Activated CD8-positive, alpha-beta memory T cell treated with anti-CD3 and anti-CD28 coated beads, Interleukin-2, amount 50 U/mL, for 4 hours (primary cell): Measurements from ENCODE around the gene SLC35B3.
"Not testable (repeated sequence)": the region's sequence is repeated elsewhere in the genome, so short reads cannot be mapped to it uniquely, and the experiment has no call there.

ENCODE experiments used
- DNase-seq: peaks from one replicate; pipeline ENCODE4 v3.0.0-alpha.2; 2020

The SLC35B3 gene

GRCh38 chr6:8405946-8406345 lies 29.4 kb downstream of the SLC35B3 start:
- DNase-seq: not testable (repeated sequence)

GRCh38 chr6:8402546-8402945 lies 32.8 kb downstream of the SLC35B3 start:
- no peak for DNase-seq

- DNase-seq: no peak
Measured at GRCh38 chr6:8400663-8401062, 34.7 kb downstream of the SLC35B3 start.

- no peak for DNase-seq
Measured at GRCh38 chr6:8392569-8392968, 42.8 kb downstream of the SLC35B3 start.

- no peak for DNase-seq
Measured at GRCh38 chr6:8391934-8392333, 43.4 kb downstream of the SLC35B3 start.

- no peak for DNase-seq
Measured at GRCh38 chr6:8389036-8389818, 46.1 kb downstream of the SLC35B3 start.

- no peak for DNase-seq
Measured at GRCh38 chr6:8387942-8388437, 47.4 kb downstream of the SLC35B3 start.

GRCh38 chr6:8383584-8383983 lies 51.8 kb downstream of the SLC35B3 start:
- no peak for DNase-seq

- no peak for DNase-seq
Measured at GRCh38 chr6:8382434-8382833, 52.9 kb downstream of the SLC35B3 start.

- no peak for DNase-seq
Measured at GRCh38 chr6:8375916-8376315, 59.4 kb downstream of the SLC35B3 start.
